A673 (cell line): ENCODE data around the gene NKAPL.

Experiments
- CTCF ChIP-seq: fragments of 300-800, 200-600 bp; sonication (generic); conservative IDR thresholded peaks from 2 replicates; pipeline ENCODE4 v1.5.1; 2017; ENCODE audit warnings: low read depth, mild to moderate bottlenecking, antibody characterized with exemption, low read length, moderate library complexity, mixed read lengths
- EZH2 ChIP-seq: fragments of 200-600 bp; sonication (generic); IDR thresholded peaks from 2 replicates; pipeline ENCODE4 v1.6.1; 2017; ENCODE audit warnings: borderline replicate concordance, low read depth, mild to moderate bottlenecking, mixed read lengths, antibody characterized with exemption, low read length; ENCODE audit not compliant: poor library complexity, severe bottlenecking

GRCh38 chr6:28213213-28213523, 45.9 kb upstream of the NKAPL start:
- no peak for TF ChIP-seq CTCF
- TF ChIP-seq EZH2: no peak
